GM10266 (cell line): ENCODE results near the gene TRUB2.

Experiments
- DNase-seq: peaks from one replicate; pipeline ENCODE4 v3.0.0; 2012; ENCODE audit errors: extremely low spot score
- CTCF ChIP-seq: IDR thresholded peaks from 2 replicates; pipeline ENCODE4 v1.5.1; 2012; ENCODE audit warnings: mild to moderate bottlenecking, low read depth; ENCODE audit not compliant: control insufficient read depth, insufficient read depth; ENCODE audit errors: missing control alignments

Gene TRUB2

GRCh38 chr9:128349772-128350171 lies 27.5 kb upstream of the TRUB2 start:
- no peak for DNase-seq
- no peak for TF ChIP-seq CTCF

GRCh38 chr9:128349125-128349524 lies 26.9 kb upstream of the TRUB2 start:
- TF ChIP-seq CTCF = no peak
- no peak for DNase-seq

GRCh38 chr9:128344931-128345605 lies 22.8 kb upstream of the TRUB2 start:
- DNase-seq = no peak
- no peak for TF ChIP-seq CTCF

GRCh38 chr9:128343855-128344254 lies 21.6 kb upstream of the TRUB2 start:
- no peak for TF ChIP-seq CTCF
- DNase-seq = no peak

DNA sequence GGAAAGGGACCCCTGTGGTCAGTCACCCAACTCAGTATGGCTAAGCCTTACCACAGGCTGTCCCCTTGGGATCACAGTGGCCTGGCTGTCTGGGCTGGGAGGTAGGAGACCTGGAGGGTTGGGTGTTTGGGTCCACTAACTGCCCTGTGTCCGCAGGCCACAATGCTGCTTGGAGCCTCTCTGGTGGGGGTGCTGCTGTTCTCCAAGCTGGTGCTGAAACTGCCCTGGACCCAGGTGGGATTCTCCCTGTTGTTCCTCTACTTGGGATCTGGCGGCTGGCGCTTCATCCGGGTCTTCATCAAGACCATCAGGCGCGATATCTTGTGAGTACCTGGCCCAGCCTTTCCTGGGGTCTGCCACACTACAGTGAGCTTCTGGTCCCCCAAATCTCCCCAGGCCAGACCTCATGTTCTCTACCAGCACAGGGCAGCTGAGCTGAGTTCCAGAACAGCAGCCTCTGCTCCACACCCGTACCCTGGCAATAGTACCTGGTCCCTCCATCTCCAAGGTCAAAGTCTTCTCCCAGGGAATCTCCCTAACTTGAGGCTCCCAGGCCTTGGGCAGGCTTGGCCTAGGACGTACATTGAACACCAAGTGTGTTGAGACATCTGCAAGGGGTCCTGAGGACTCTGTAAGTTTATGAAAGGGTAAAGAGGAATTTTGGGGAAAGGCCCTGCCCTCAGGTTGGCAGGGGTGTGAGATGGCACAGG lies 20.9 kb upstream of the TRUB2 start:
- no peak for TF ChIP-seq CTCF
- no peak for DNase-seq

DNA sequence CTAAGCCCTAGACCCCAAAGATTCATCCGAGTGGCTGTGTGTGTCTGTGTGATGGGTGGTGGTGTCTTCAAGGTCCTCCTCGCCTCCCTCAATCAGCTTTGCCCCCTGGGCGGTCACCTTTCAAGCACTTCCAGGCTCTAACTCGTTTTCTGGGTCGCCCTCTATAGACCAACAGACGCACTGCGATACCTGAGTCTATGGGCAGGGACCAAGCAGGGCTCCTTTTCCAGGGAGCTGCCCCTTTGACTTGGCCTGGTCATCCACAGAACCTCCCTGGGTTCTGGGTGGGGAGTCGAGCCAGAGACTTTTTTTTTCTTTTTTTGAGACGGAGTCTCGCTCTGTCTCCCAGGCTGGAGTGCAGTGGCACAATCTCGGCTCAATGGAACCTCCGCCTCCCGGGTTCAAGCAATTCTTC lies 19.2 kb upstream of the TRUB2 start:
- peak; percentile 89 for DNase-seq
- peak; percentile 76 for TF ChIP-seq CTCF

GRCh38 chr9:128340691-128341434 lies 18.6 kb upstream of the TRUB2 start:
- DNase-seq = peak; percentile 38
- no peak for TF ChIP-seq CTCF
